Activated CD8-positive, alpha-beta memory T cell treated with anti-CD3 and anti-CD28 coated beads for 48 hours (primary cell): Measurements from ENCODE around the gene DRC7.
A peak's percentile ranks its signal among the peaks of the same experiment; 100 is the strongest.
"Not testable (repeated sequence)": the region's sequence is repeated elsewhere in the genome, so short reads cannot be mapped to it uniquely, and the experiment has no call there.

Experiments
- DNase-seq, 3 experiments: peaks; one replicate each; pipeline ENCODE4 v3.0.0-alpha.2; 2020; ENCODE audit warnings: low read depth in 2 of 3, low spot score in 2 of 3

DRC7 gene

DNA sequence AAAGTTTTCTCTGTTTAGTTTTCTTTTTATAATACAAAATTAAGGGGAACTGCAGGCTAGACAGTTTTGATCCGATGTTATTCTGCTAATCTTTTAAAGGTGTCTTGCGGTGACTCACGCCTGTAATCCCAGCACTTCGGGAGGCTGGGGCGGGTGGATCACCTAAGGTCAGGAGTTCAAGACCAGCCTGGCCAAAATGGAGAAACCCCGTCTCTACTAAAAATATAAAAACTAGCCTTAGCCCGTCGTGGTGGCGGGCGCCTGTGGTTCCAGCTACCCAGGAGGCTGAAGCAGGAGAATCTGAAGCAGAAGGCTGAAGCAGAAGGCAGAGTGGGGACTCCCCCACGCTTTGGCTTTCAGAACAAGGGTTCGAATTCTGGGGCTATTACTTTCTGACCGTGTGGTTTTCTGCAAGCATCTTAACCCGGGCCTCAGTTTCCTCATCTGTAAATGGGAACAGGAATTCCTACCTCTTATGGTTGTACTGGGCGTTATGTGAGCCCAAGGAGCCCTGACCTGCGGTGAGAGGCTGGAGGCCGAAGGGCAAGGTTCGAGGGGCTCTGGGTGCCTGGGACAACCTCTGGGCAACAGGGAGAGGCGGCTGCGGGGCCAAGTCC lies 39.8 kb downstream of the DRC7 start:
- DNase-seq: no peak

GRCh38 chr16:57734925-57735754 lies 40.5 kb downstream of the DRC7 start:
- peak; percentile 87 to 95 (median 93) for DNase-seq

DNA sequence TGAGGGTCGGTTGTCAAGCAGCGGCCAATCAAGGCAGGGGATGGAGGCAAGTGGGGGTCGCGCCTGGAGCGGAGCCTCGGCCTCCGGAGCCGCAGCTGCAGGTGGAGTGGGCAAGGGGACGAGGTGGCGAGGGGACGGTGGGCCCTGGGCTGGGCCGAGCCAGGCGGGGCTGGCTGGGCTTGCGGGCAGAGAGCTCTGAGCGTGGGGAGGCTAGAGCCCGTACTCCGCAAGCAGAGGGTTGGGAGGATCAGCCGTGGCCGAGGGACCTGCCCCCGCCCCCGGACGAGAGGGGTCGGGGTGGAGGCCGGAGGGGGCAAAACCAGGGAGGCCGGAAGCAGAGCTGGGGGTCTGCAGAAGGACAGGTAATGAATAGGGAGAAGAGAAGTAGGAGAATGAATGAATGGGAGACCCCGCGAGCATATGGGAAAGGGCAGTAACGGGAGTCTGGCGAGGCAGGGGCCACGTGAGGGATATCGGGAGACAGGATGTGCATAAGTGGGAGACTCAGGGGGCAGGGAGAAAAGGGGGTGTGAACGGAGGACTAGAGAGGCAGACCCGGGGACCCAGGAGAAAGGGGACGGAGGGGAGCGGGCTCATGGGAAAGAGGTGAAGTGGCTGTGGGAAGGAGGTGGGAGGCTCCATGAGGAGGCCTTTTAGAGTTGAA lies 41.3 kb downstream of the DRC7 start, which contains the start of gene KATNB1:
Gene KATNB1 (plus strand): TSS at position 16 of the 664 bp plus-strand sequence. CDS start 1,474 bp downstream, outside the sequence.
- no peak for DNase-seq

DNA sequence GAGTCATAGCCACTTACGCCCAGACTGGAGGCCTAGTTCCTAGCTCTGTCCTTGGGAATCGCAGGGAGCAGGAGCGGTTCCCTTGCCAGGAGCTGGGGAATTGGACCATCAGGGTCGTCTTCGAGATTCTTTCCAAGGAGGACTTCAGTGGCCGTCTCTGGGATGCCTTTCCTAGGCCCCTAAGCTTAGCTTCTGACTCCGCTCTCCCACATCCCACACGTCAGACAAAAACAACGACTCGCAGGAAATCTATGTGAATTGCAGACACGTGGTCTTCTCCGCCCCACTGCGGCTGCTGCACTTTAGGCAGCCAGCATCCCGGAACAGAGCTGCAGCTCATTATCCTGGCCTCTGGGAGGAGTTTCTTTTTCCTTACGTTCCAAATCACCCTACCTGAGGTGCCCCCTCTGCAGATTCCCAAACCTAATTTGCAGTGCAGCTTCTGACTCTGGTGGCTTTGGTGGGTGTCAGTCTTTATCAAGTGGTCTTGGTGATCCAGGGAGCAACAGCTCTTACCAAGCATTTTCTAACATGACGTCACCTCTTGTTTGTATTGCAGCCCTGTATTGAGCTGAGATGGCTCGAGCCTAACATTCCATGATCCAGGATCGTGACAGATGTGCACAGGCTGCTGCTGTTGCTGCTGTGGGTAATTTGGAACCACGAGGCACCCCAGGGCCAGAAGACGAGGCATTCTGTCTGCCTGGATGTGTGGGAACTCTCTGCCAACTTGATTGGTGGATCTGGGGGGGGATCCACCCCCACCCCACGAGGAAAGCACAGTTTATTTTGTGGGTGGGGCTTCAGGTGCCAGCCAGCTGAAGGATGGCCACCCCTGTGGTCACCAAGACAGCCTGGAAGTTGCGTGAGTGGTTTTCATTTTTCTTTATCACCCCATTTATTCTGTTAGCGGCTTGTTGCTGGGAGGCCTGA lies 42.1 kb downstream of the DRC7 start:
- DNase-seq: no peak

GRCh38 chr16:57738844-57739243 lies 44.2 kb downstream of the DRC7 start:
- DNase-seq: no peak

DNA sequence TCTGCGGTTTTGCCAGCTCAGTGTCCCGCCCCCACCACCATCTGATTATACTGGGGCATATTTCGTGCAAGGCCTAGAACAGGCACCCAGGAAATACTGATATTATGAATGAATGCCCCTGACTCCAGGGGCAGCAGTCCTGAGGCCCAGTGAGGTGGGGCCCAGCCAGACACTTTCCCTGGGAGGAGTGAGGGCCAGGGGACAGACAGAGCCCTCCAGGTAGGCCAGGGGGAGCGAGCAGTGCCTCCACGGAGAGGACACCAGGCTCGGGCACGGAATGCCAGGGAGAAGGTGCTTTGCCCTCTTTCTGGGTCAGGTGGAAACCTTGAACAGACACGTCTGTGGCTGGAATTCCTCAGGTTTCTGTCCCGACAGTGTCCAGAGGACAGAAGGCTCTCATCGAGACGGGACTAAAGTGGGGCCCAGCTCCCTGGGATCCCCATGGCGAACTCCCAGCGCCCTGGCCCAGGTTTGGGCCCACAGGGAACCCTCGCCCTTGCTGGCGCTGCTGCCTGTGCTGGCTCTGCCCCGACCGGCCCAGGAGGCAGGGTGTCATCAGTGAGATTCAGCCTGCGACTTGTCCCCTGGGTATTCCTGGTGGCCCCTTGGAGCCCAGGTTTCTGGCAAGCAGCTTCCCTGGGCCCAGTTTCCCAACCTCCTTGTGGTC lies 45.3 kb downstream of the DRC7 start:
- no peak for DNase-seq

DNA sequence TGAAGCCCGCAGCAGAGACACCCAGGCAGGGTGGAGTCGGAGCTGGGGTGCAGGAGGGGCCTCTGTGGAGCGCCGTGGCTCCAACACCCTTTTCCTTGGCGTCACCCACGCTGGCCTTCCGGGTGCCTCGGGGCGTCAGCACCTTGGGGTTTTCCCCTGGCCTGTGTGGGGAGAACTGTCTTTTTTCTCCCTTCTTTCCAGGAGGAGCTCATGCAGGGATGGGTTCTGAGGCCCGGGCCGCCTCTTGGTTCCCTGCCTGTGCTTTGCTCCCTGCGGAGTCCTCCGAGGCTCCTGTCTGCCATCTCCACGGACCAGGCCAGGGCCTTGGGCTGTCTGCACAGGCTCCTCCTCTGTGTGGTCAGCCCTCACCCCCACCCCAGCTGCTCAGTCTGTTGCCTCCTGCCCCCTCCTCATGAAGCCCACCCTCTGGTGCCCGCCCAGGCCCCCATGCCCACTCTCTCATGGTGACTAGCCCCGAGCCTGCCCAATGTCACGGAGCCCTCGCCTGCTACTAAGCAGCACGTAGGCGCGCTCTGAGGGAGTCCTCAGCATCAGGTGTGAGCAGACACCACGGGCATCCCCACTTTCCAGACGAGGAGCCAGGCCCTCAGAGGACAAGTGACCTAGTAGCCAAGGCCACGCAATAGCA lies 45.9 kb downstream of the DRC7 start:
- no peak for DNase-seq

- DNase-seq: no peak
Observed at GRCh38 chr16:57741660-57742191, 47.1 kb downstream of the DRC7 start.

- no peak for DNase-seq
Observed at GRCh38 chr16:57742543-57742942, 47.9 kb downstream of the DRC7 start.

DNA sequence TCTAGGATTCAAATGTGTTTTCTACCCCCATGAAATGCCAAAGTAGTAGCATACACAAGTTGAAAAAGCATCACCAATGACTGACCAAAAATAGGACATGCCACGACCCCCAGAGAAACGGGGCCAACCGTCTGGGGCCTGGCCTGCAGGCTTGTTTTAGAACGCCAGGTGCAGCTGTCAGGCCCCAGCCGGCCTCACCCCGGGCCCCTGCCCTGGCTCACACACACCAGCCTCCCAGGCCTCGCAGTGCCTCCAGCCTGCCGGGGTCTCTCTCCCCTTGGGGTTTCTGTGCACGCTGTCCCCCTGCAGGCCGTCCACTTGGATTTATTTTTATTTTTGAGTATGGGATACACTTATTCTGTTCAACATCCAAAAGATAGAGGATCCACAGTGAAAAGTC lies 48.9 kb downstream of the DRC7 start:
- no peak for DNase-seq

DNA sequence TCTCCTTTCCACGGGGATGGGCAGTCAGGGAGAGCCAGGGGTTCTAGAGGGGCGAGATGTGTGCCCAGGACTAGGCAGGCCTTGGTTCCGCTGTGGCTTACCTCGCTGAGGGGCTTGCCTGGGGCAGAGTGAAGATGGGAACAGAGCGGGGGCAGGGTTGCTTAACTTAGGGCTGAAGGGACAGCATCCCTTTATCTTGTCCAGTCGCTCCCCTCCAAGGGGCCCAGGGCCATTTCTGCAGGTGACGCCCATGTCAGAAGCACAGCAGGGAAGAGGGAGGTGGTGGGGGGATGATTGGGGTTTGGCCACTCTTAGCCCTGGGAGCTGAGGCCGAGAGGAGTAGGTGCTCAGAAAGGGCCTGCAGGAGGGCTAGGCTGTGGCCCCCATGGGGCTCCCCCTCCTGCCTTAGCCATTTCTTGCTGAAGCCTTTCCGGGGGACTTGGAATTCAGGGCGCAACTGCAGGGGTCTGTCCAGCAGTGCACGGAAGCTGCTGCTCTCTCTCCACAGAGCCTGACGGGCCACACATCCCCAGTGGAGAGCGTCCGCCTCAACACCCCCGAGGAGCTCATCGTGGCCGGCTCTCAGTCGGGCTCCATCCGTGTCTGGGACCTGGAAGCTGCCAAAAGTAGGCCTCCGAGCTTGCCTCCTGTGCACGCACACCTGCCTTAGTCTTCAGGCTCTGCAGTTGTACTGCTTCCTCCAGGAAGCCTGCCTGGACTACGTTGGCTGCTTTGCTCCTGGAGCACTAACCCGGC lies 49.5 kb downstream of the DRC7 start:
- no peak for DNase-seq

DNA sequence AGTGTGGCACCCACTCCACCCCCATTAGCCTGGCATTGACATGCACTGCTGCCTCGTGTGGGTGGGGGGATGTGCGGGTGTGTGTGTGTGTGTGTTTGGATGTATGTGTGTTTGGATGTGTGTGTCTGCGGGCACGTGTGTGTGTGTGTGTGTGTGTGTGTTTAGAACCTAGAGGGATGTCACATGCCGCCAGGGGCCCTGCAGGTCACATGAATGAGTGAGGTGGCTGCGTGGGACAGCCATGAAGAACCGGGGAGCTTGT lies 50.0 kb downstream of the DRC7 start:
- DNase-seq: no peak

GRCh38 chr16:57745768-57746167 lies 51.2 kb downstream of the DRC7 start:
- DNase-seq: no peak

- not testable (repeated sequence) for DNase-seq
Observed at GRCh38 chr16:57746316-57746715, 51.7 kb downstream of the DRC7 start.

GRCh38 chr16:57747091-57747490 lies 52.5 kb downstream of the DRC7 start:
- no peak for DNase-seq

DNA sequence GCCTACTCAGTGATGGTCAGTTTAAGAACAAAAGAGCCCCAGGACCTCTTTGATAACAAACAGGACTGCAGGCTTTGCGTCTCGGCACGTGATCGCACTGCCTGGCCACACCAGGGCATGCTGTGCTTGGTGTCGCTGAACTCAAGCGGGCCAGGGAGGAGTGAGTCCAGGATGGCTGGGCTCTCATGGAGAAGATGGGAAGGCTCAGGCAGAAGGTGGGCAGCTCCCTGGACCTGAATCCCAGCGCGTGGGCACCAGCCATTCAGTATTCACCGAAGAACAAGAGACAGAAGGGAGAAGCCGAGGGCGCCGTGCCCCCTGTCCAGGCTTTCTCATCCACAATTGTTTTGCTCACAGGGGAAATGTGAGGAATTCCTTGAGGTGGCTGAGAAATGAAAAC lies 52.9 kb downstream of the DRC7 start:
- DNase-seq: no peak

DNA sequence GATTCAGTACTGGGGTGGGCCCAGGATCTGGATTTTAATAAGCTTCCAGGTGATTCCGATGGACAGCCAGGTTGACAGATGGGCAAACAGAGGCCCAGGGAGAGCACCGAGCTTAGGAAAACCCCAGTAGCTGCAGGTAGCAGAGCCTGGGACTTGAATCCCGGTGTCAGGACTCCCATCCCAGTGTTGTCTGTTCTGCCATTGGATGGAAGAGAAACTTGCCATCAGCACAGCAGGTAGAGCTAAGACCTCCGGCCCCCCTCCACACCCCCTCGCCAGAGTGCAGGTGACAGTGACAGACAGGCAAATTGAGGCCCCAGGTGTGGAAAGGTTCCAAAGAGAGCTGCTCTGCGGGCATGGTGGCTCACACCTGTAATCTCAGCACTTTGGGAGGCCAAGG lies 53.4 kb downstream of the DRC7 start:
- DNase-seq: no peak

DNA sequence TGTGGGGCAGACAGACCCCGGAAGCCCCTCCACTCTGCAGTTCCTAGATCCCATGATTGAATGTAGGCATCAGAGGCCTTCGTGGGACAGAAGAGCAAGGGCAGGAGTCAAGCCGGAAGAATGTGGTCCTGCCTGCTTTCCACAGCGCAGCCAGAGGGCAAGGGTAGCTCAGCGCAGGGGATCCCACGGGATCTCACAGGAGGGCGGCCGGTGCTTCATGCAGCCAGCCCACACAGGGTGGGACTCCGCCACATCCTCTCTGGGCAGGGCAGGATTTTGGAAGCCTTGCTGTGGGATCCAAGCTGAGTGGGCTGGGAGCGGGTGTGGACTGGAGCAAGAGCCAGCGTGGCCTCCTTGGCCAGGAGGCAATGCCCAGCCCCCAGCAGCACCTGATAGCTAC lies 54.0 kb downstream of the DRC7 start:
- no peak for DNase-seq

- DNase-seq: no peak
Observed at GRCh38 chr16:57749101-57749692, 54.6 kb downstream of the DRC7 start.
